ENCODE measurements around the gene AP2B1. TPM values are rescaled to one million over a fixed set of nuclear protein-coding genes. Genes with fewer than 3 reads are reported as not detected.

Gene AP2B1
- total and polyA plus RNA-seq, 9 of the 15 experiments (the other 6 are each of a cell fraction or from before 2014, with no cell fraction given): 60.1 to 287 (median 105) TPM

- TF ChIP-seq USF2 (CRISPR knock-in tag; IDR thresholded peaks at IDR 0.05) (peak; percentile 65), ZNF224 (CRISPR knock-in tag; IDR thresholded peaks at IDR 0.05) (no peak), ZNF507 (tag; conservative IDR thresholded peaks at IDR 0.05) (no peak), GMEB1 (CRISPR knock-in tag; IDR thresholded peaks at IDR 0.05) (peak; percentile 48; the same call in 1 of the 2 replicates), FOXJ3 (CRISPR knock-in tag; IDR thresholded peaks at IDR 0.05) (no peak), ZNF584 (CRISPR knock-in tag; IDR thresholded peaks at IDR 0.05; ENCODE audit: low read depth) (no peak), ZNF77 (CRISPR knock-in tag; IDR thresholded peaks at IDR 0.05) (no peak), TARDBP (IDR thresholded peaks at IDR 0.05) (no peak), NR2C2 (CRISPR knock-in tag; IDR thresholded peaks at IDR 0.05) (no peak), NR2C2 (tag; IDR thresholded peaks at IDR 0.05) (no peak), GABPB2 (CRISPR knock-in tag; conservative IDR thresholded peaks at IDR 0.05) (no peak), RFX1 (IDR thresholded peaks at IDR 0.05) (no peak), ZNF23 (CRISPR knock-in tag; IDR thresholded peaks at IDR 0.05) (no peak)
- TF ChIP-seq, protein P1, sequence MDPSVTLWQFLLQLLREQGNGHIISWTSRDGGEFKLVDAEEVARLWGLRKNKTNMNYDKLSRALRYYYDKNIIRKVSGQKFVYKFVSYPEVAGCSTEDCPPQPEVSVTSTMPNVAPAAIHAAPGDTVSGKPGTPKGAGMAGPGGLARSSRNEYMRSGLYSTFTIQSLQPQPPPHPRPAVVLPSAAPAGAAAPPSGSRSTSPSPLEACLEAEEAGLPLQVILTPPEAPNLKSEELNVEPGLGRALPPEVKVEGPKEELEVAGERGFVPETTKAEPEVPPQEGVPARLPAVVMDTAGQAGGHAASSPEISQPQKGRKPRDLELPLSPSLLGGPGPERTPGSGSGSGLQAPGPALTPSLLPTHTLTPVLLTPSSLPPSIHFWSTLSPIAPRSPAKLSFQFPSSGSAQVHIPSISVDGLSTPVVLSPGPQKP (CRISPR knock-in tag; IDR thresholded peaks at IDR 0.05): no peak
- TF ChIP-seq, protein P2, sequence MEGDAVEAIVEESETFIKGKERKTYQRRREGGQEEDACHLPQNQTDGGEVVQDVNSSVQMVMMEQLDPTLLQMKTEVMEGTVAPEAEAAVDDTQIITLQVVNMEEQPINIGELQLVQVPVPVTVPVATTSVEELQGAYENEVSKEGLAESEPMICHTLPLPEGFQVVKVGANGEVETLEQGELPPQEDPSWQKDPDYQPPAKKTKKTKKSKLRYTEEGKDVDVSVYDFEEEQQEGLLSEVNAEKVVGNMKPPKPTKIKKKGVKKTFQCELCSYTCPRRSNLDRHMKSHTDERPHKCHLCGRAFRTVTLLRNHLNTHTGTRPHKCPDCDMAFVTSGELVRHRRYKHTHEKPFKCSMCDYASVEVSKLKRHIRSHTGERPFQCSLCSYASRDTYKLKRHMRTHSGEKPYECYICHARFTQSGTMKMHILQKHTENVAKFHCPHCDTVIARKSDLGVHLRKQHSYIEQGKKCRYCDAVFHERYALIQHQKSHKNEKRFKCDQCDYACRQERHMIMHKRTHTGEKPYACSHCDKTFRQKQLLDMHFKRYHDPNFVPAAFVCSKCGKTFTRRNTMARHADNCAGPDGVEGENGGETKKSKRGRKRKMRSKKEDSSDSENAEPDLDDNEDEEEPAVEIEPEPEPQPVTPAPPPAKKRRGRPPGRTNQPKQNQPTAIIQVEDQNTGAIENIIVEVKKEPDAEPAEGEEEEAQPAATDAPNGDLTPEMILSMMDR (IDR thresholded peaks at IDR 0.05 in 2 of 3, conservative IDR thresholded peaks at IDR 0.05 in 1 of 3; ENCODE audit: insufficient read depth in 2 of 3, low read depth in 1 of 3, low read length in 3 of 3): peak in 1 of 3 experiments; percentile 13; a peak in 1 of 6 replicates
- TF ChIP-seq, protein P3, sequence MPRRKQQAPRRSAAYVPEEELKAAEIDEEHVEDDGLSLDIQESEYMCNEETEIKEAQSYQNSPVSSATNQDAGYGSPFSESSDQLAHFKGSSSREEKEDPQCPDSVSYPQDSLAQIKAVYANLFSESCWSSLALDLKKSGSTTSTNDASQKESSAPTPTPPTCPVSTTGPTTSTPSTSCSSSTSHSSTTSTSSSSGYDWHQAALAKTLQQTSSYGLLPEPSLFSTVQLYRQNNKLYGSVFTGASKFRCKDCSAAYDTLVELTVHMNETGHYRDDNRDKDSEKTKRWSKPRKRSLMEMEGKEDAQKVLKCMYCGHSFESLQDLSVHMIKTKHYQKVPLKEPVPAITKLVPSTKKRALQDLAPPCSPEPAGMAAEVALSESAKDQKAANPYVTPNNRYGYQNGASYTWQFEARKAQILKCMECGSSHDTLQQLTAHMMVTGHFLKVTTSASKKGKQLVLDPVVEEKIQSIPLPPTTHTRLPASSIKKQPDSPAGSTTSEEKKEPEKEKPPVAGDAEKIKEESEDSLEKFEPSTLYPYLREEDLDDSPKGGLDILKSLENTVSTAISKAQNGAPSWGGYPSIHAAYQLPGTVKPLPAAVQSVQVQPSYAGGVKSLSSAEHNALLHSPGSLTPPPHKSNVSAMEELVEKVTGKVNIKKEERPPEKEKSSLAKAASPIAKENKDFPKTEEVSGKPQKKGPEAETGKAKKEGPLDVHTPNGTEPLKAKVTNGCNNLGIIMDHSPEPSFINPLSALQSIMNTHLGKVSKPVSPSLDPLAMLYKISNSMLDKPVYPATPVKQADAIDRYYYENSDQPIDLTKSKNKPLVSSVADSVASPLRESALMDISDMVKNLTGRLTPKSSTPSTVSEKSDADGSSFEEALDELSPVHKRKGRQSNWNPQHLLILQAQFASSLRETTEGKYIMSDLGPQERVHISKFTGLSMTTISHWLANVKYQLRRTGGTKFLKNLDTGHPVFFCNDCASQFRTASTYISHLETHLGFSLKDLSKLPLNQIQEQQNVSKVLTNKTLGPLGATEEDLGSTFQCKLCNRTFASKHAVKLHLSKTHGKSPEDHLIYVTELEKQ (CRISPR knock-in tag; IDR thresholded peaks at IDR 0.05): no peak
- TF ChIP-seq, protein P4, sequence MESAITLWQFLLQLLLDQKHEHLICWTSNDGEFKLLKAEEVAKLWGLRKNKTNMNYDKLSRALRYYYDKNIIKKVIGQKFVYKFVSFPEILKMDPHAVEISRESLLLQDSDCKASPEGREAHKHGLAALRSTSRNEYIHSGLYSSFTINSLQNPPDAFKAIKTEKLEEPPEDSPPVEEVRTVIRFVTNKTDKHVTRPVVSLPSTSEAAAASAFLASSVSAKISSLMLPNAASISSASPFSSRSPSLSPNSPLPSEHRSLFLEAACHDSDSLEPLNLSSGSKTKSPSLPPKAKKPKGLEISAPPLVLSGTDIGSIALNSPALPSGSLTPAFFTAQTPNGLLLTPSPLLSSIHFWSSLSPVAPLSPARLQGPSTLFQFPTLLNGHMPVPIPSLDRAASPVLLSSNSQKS (CRISPR knock-in tag; IDR thresholded peaks at IDR 0.05): no peak
Observed at GRCh38 chr17:35740997-35741931, 154.1 kb downstream of the AP2B1 start (continued).

Measured in K562 (cell line).